KOPT-K1 (cell line): ENCODE measurements around the gene HES1.

Experiments used
- H3K27ac ChIP-seq: fragments of 200-600 bp; sonication (generic); 2 replicates; pipeline ENCODE4 v1.5.1; 2016; ENCODE audit warnings: antibody characterized with exemption, mild to moderate bottlenecking, low read depth, low read length; ENCODE audit not compliant: poor library complexity, severe bottlenecking
- H3K36me3 ChIP-seq: fragments of 200-600 bp; sonication (generic); 2 replicates; pipeline ENCODE4 v1.5.1; 2017; ENCODE audit warnings: antibody characterized with exemption, mild to moderate bottlenecking, low read length, moderate library complexity; ENCODE audit not compliant: insufficient read depth
- H3K9me3 ChIP-seq: fragments of 200-600 bp; sonication (generic); 2 replicates; pipeline ENCODE4 v1.5.1; 2017; ENCODE audit warnings: antibody characterized with exemption, low read length, mild to moderate bottlenecking; ENCODE audit not compliant: insufficient read depth, poor library complexity, severe bottlenecking

HES1 gene

GRCh38 chr3:194176274-194176991, 40.5 kb downstream of the HES1 start:
- no peak overlapping the region for H3K27ac ChIP-seq
- no peaks in the 10 kb centered on the region for H3K9me3 ChIP-seq
- H3K36me3 ChIP-seq, result no peaks in the 10 kb centered on the region

DNA sequence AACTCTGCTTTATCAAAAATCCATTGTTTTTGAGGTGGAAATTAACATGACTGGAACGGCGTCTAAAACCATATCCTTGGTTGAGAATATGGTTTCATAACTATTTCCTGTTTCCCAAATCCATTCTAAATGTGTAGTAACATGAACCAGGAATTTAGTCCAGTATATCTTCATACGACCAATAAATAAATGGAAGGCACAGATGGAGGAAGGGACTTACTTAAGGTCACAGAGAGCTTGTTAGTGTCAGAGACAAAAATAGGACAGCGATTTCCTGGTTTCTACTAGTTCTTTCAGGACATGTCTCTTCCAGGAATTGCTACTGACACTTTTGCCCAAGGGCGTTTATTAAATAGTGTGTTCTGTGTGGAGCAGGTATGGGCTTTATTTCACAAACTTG, 41.2 kb downstream of the HES1 start:
- no peaks in the 10 kb centered on the region for H3K9me3 ChIP-seq
- no peak overlapping the region for H3K27ac ChIP-seq
- H3K36me3 ChIP-seq, result no peaks in the 10 kb centered on the region

- Histone ChIP-seq H3K27ac (no peak overlapping the region), H3K9me3 (no peaks in the 10 kb centered on the region), H3K36me3 (no peaks in the 10 kb centered on the region)
These were observed 42.2 kb downstream of the HES1 start for GRCh38 chr3:194178128-194178527.

GRCh38 chr3:194178669-194179068, 42.7 kb downstream of the HES1 start:
- H3K27ac ChIP-seq, result no peak overlapping the region
- no peaks in the 10 kb centered on the region for H3K9me3 ChIP-seq
- no peaks in the 10 kb centered on the region for H3K36me3 ChIP-seq

DNA sequence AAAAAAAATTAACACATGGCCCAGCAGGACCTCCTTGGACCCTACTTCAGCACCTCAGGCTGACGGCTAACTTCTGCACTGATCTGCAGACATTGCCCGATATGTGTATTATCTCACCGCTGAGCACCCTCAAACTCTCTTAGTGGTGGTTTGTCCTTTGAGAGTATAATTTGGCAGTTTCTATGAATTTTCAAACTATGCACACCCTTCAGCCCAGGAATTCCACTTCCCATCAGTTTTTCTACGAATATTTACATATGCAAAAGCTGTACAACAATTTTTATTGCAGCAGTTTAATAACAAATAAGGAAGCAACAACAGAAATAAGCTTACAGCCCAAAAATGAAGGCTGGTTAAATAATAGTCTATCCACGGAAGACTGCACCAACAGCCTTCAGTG, 44.6 kb downstream of the HES1 start:
- H3K9me3 ChIP-seq, result no peaks in the 10 kb centered on the region
- no peak overlapping the region for H3K27ac ChIP-seq
- H3K36me3 ChIP-seq, result no peaks in the 10 kb centered on the region

- H3K9me3 ChIP-seq, result no peaks in the 10 kb centered on the region
- no peaks in the 10 kb centered on the region for H3K36me3 ChIP-seq
- H3K27ac ChIP-seq, result no peak overlapping the region
These were observed 45.9 kb downstream of the HES1 start for GRCh38 chr3:194181612-194182529.

GRCh38 chr3:194183271-194183670, 47.3 kb downstream of the HES1 start:
- Histone ChIP-seq H3K36me3 (no peaks in the 10 kb centered on the region), H3K27ac (no peak overlapping the region), H3K9me3 (no peaks in the 10 kb centered on the region)

DNA sequence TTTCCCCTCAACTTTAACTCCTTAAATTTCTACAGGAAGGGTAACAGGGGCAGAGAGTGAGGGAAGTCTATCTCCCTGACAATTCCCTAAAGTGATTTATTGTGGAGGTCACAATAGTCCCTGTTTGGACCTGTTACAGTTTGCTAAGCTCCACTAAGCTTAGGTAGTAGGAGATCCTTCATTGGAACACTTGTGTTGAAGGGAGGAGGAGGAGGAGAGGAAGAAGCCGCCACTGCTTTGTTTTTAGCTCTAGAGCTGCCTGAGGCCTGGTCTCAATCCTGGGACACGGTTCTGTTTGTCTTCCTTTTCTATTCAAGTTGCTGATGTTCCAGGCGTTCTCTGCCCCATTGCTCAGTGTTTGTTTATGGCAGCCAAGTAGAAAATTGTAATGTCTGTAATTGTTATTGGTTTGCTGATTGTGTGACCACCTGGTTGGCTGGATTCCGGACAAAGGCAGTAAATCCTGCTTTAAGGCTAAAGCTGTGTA, 48.4 kb downstream of the HES1 start:
- Histone ChIP-seq H3K27ac (no peak overlapping the region), H3K9me3 (no peaks in the 10 kb centered on the region), H3K36me3 (no peaks in the 10 kb centered on the region)

- H3K9me3 ChIP-seq, result no peaks in the 10 kb centered on the region
- H3K27ac ChIP-seq, result no peak overlapping the region
- no peaks in the 10 kb centered on the region for H3K36me3 ChIP-seq
These were observed 48.9 kb downstream of the HES1 start for GRCh38 chr3:194184801-194185200.

GRCh38 chr3:194185221-194185620, 49.3 kb downstream of the HES1 start:
- no peaks in the 10 kb centered on the region for H3K9me3 ChIP-seq
- no peaks in the 10 kb centered on the region for H3K36me3 ChIP-seq
- no peak overlapping the region for H3K27ac ChIP-seq

GRCh38 chr3:194187233-194187944, 51.4 kb downstream of the HES1 start:
- no peaks in the 10 kb centered on the region for H3K9me3 ChIP-seq
- H3K36me3 ChIP-seq, result no peaks in the 10 kb centered on the region
- peak overlapping the region; percentile 12 for H3K27ac ChIP-seq
